GM21737 (cell line): ENCODE results near the gene NUF2.
"Not testable (repeated sequence)": the region's sequence is repeated elsewhere in the genome, so short reads cannot be mapped to it uniquely, and the experiment has no call there.

Experiments
- ATAC-seq: cut with Tn5 transposase; IDR thresholded peaks from one replicate; pipeline ENCODE4 v1.9.1; 2021; ENCODE audit warnings: mild to moderate bottlenecking, moderate library complexity; ENCODE audit not compliant: unreplicated experiment

The NUF2 gene

GRCh38 chr1:163331116-163331515 is 9.4 kb downstream of the NUF2 start:
- no peak for ATAC-seq

- ATAC-seq: no peak
Measured at GRCh38 chr1:163335216-163335615, 13.5 kb downstream of the NUF2 start.

- ATAC-seq: no peak
Measured at GRCh38 chr1:163337631-163338030, 15.9 kb downstream of the NUF2 start.

GRCh38 chr1:163346326-163346870 is 24.6 kb downstream of the NUF2 start:
- ATAC-seq: no peak

- no peak for ATAC-seq
Measured at GRCh38 chr1:163347106-163347505, 25.4 kb downstream of the NUF2 start.

GRCh38 chr1:163351912-163352311 is 30.2 kb downstream of the NUF2 start:
- ATAC-seq: no peak

- no peak for ATAC-seq
Measured at GRCh38 chr1:163357378-163357777, 35.6 kb downstream of the NUF2 start.

- not testable (repeated sequence) for ATAC-seq
Measured at GRCh38 chr1:163358172-163358571, 36.4 kb downstream of the NUF2 start.

- no peak for ATAC-seq
Measured at GRCh38 chr1:163361123-163361934, 39.6 kb downstream of the NUF2 start.

- no peak for ATAC-seq
Measured at GRCh38 chr1:163365186-163365585, 43.4 kb downstream of the NUF2 start.

GRCh38 chr1:163366555-163366954 is 44.8 kb downstream of the NUF2 start:
- ATAC-seq: no peak

- ATAC-seq: no peak
Measured at GRCh38 chr1:163367721-163368120, 46.0 kb downstream of the NUF2 start.

- no peak for ATAC-seq
Measured at GRCh38 chr1:163372576-163372975, 50.8 kb downstream of the NUF2 start.

- ATAC-seq: no peak
Measured at GRCh38 chr1:163378554-163378953, 56.8 kb downstream of the NUF2 start.

GRCh38 chr1:163379801-163380200 is 58.0 kb downstream of the NUF2 start:
- ATAC-seq: no peak

- no peak for ATAC-seq
Measured at GRCh38 chr1:163381487-163382184, 59.9 kb downstream of the NUF2 start.

- no peak for ATAC-seq
Measured at GRCh38 chr1:163382395-163382794, 60.6 kb downstream of the NUF2 start.

- no peak for ATAC-seq
Measured at GRCh38 chr1:163387146-163387545, 65.4 kb downstream of the NUF2 start.

- ATAC-seq: no peak
Measured at GRCh38 chr1:163388970-163389369, 67.2 kb downstream of the NUF2 start.

GRCh38 chr1:163395790-163396189 is 74.0 kb downstream of the NUF2 start:
- no peak for ATAC-seq

GRCh38 chr1:163397451-163398200 is 75.9 kb downstream of the NUF2 start:
- no peak for ATAC-seq
